ENCODE measurements around the gene ZRANB3. TPM values are rescaled to one million over a fixed set of nuclear protein-coding genes. Genes with fewer than 3 reads are reported as not detected.

ZRANB3 gene
- polyA plus RNA-seq, 1 donor (not counting 4 experiments of a cell fraction or from before 2014, with no cell fraction given): 10.6 TPM

DNA sequence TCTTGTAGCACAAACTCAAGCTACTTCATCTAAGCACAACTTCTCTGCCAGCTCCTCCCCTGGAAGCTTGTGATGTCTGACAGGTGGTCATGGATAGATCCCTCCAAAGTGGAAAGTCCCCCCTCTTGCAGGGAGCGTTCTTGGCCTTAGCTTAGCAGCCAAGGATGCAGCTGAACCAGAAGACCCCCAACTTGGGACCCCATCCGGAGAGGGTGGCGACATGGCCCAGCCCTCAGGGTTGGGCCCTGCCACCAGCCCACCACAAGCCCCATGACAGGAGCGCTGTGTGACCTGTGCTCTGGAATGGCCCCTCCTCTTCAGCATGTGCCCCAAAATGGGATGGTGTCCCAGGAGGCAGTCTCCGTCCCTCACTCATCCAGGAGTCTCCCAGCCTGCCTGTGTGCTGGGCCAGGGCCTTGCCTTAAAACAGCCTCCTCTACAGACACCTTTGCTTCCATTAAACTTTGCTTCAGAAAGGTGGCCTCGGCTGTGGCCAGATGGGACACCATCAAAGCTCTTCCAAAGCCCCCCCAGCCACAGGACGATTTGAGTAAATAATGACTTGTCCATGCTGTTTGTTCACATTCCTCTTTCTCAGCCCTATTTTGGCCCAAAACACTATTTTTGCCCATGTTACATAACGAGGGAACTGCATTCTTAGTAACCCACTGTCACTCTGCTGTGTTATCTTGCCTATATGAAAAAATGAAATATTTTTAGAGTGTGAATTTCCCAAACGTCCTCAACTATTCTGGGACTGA is 356.8 kb downstream of the ZRANB3 start:
- Histone ChIP-seq H3K4me3 (ENCODE audit: control insufficient read depth in 2 of 3, extremely low read depth in 1 of 3, insufficient read depth in 2 of 3, low read depth in 1 of 3, low read length in 3 of 3) (no peak overlapping the region), H3K27me3 (ENCODE audit: control insufficient read depth, extremely low read depth, insufficient read depth, low read length) (no peaks in the 10 kb centered on the region), H3K79me2 (ENCODE audit: control insufficient read depth, insufficient read depth, low read length) (no peaks in the 10 kb centered on the region), H2AFZ (ENCODE audit: control insufficient read depth, low read length) (no peak overlapping the region), H3K36me3 (ENCODE audit: control insufficient read depth in 2 of 2, extremely low read depth in 1 of 2, insufficient read depth in 2 of 2, low read length in 2 of 2) (peaks cover 8 to 24% of the 10 kb centered on the region in 2 experiments), H3K9me3 (ENCODE audit: control insufficient read depth, low read depth, low read length) (no peaks in the 10 kb centered on the region), H4K20me1 (ENCODE audit: control insufficient read depth, extremely low read depth, insufficient read depth, low read length) (no peaks in the 10 kb centered on the region), H3K4me2 (ENCODE audit: control insufficient read depth, extremely low read depth, insufficient read depth, low read depth, low read length) (no peak overlapping the region), H3K9me1 (ENCODE audit: control insufficient read depth, extremely low read depth, insufficient read depth, low read length) (no peaks in the 10 kb centered on the region), H3K27ac (ENCODE audit: control insufficient read depth, insufficient read depth, low read length) (no peak overlapping the region), H3K9ac (ENCODE audit: control insufficient read depth, extremely low read depth, insufficient read depth, low read length) (no peak overlapping the region), H3K4me1 (ENCODE audit: control insufficient read depth, extremely low read depth, insufficient read depth, low read length) (no peaks in the 10 kb centered on the region)
- FAIRE-seq: no peak
- TF ChIP-seq, protein P1, sequence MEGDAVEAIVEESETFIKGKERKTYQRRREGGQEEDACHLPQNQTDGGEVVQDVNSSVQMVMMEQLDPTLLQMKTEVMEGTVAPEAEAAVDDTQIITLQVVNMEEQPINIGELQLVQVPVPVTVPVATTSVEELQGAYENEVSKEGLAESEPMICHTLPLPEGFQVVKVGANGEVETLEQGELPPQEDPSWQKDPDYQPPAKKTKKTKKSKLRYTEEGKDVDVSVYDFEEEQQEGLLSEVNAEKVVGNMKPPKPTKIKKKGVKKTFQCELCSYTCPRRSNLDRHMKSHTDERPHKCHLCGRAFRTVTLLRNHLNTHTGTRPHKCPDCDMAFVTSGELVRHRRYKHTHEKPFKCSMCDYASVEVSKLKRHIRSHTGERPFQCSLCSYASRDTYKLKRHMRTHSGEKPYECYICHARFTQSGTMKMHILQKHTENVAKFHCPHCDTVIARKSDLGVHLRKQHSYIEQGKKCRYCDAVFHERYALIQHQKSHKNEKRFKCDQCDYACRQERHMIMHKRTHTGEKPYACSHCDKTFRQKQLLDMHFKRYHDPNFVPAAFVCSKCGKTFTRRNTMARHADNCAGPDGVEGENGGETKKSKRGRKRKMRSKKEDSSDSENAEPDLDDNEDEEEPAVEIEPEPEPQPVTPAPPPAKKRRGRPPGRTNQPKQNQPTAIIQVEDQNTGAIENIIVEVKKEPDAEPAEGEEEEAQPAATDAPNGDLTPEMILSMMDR (optimal IDR thresholded peaks at IDR 0.05 in 1 of 3, IDR thresholded peaks at IDR 0.05 in 1 of 3, conservative IDR thresholded peaks at IDR 0.05 in 1 of 3; ENCODE audit: extremely low read depth in 1 of 3, insufficient read depth in 2 of 3, low read length in 3 of 3): no peak
- no peak for TF ChIP-seq EZH2 (IDR thresholded peaks at IDR 0.05; ENCODE audit: low read length)
- dilution Hi-C loops (cut with MboI; ENCODE audit: extremely low pct_ligation_motif_present, low sequenced_read_pairs): no loop called here
- no peak for DNase-seq (ENCODE audit: low read depth, low spot score)

- no peak for TF ChIP-seq EZH2 (IDR thresholded peaks at IDR 0.05; ENCODE audit: low read length)
- TF ChIP-seq, protein P1 (optimal IDR thresholded peaks at IDR 0.05 in 1 of 3, IDR thresholded peaks at IDR 0.05 in 1 of 3, conservative IDR thresholded peaks at IDR 0.05 in 1 of 3; ENCODE audit: extremely low read depth in 1 of 3, insufficient read depth in 2 of 3, low read length in 3 of 3): no peak
- H3K9me1 ChIP-seq (ENCODE audit: control insufficient read depth, extremely low read depth, insufficient read depth, low read length): no peaks in the 10 kb centered on the region
- dilution Hi-C loops (cut with MboI; ENCODE audit: extremely low pct_ligation_motif_present, low sequenced_read_pairs): no loop called here
- no peaks in the 10 kb centered on the region for H4K20me1 ChIP-seq (ENCODE audit: control insufficient read depth, extremely low read depth, insufficient read depth, low read length)
- no peak overlapping the region for H3K9ac ChIP-seq (ENCODE audit: control insufficient read depth, extremely low read depth, insufficient read depth, low read length)
- H3K79me2 ChIP-seq (ENCODE audit: control insufficient read depth, insufficient read depth, low read length): no peaks in the 10 kb centered on the region
- H3K4me1 ChIP-seq (ENCODE audit: control insufficient read depth, extremely low read depth, insufficient read depth, low read length): no peaks in the 10 kb centered on the region
- DNase-seq (ENCODE audit: low read depth, low spot score): no peak
- no peak overlapping the region for H2AFZ ChIP-seq (ENCODE audit: control insufficient read depth, low read length)
- H3K27me3 ChIP-seq (ENCODE audit: control insufficient read depth, extremely low read depth, insufficient read depth, low read length): no peaks in the 10 kb centered on the region
- H3K9me3 ChIP-seq (ENCODE audit: control insufficient read depth, low read depth, low read length): no peaks in the 10 kb centered on the region
- H3K4me2 ChIP-seq (ENCODE audit: control insufficient read depth, extremely low read depth, insufficient read depth, low read depth, low read length): no peak overlapping the region
- FAIRE-seq: no peak
- no peak overlapping the region for H3K27ac ChIP-seq (ENCODE audit: control insufficient read depth, insufficient read depth, low read length)
- H3K36me3 ChIP-seq (ENCODE audit: control insufficient read depth in 2 of 2, extremely low read depth in 1 of 2, insufficient read depth in 2 of 2, low read length in 2 of 2): peaks cover 28 to 30% of the 10 kb centered on the region in 2 experiments
- H3K4me3 ChIP-seq (ENCODE audit: control insufficient read depth in 2 of 3, extremely low read depth in 1 of 3, insufficient read depth in 2 of 3, low read depth in 1 of 3, low read length in 3 of 3): no peak overlapping the region
Observed at GRCh38 chr2:135169900-135170753, 360.9 kb downstream of the ZRANB3 start.
